GM21723 (cell line): ENCODE data around the gene ABCA4.

Experiments used
- ATAC-seq: cut with Tn5 transposase; IDR thresholded peaks from one replicate; pipeline ENCODE4 v1.9.1; 2021; ENCODE audit warnings: mild to moderate bottlenecking, moderate library complexity; ENCODE audit not compliant: unreplicated experiment

The ABCA4 gene

DNA sequence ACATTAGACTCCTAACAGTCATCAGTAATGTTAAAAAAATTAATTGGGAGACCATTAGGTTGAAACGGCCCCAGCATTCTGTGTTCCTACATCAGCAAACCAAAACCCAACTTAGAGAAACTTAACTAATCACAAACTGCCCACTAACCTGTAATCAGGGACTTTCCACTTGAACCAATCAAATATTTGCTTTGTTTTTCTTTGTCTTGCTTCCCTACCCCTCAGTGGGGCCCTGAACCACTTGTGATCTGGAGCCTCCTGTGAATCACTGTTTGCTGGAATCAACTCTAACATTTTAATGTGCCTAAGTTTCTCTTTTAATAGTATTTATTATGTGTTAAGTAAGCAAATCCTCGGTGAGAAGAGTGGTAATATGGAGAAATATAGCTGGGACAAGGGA is 64.0 kb downstream of the ABCA4 start:
- ATAC-seq, result no peak

DNA sequence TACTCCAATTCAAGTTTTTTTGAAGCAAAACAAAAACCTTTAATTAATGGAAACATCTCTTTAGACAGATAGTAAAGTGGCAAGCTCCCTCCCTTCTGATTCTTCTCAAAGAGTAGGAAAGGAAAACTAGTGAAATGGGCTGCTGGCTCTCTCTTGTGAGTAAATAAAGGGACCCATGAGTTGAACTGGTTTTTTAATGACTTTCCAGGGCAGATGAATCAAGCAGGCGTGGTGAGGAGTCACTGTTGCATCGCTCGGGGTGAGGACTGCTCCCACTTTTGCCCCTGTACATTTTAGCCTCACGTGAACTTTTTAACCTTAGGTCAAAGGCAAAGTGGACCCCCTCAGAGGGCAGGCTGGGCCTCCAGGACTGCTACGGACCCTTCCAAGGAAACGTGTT is 64.8 kb downstream of the ABCA4 start:
- ATAC-seq, result no peak

DNA sequence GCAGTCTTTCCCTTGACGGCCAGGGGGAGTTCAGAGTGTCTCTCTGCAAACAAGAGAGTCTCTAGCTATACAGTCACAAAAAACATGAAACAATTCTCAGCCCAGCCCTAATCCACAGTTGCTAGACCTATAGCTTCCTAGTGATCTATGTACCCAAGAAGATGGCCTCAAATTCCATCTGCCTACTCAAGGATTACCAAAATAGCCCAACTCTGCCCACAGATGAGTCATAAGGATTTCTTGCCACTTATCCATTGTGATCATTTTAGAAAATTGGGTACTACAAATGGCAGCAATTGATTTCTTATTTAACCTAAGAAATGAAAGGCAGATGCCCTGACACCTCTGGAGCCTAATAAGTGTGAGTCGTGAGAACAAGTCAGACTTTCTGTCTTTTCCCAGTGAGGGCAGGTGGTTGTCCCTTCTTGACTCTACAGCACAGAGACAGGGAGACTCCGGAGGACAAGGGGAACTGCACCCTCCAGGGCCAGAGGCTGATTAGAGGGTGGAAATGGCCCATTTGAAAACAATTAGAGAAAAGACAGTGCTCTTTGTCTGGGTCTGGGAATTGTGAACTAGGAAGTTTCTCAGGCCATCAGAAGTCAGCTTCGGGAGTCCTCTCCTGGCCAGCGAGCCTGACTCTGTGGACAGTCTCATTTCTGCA is 65.4 kb downstream of the ABCA4 start:
- ATAC-seq, result no peak

DNA sequence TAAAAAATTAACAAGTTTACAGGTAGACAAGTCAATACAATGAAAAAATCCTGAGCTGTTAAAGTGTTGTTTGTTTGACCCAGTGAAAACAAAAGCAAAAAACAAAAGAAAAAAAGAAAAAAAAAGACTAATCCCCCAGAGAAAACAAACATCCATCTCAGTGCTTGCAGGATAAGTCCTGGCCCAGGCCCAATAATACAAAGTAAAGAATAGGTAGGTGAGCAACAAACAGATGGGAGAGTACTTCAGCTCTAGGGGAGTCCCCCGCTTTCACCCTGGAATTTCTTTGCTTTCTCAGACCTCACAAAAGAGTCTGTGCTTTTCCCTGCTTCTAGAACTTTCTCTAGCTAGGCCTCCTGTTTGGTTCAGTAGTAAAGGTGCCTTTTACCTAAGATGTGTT is 70.3 kb downstream of the ABCA4 start:
- no peak for ATAC-seq

DNA sequence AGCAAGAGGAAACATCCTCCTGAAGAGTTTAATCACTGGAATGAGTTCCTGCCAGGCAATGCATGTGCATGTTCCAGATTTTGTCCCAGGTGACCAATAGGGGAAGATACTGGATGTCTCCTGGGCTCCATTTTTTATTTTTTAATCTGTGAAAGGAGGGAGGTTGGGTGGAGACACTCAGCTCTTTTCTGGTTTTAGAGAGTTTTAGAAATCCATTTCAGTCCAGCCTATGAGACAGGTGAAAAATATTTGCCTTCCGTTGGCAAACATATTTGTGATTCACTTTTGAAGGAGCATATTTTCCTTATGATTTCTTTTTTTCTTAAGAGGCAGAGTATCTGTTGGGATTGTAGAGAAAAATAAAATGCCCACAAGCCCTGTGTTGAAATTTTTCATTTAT is 70.7 kb downstream of the ABCA4 start:
- ATAC-seq, result no peak

DNA sequence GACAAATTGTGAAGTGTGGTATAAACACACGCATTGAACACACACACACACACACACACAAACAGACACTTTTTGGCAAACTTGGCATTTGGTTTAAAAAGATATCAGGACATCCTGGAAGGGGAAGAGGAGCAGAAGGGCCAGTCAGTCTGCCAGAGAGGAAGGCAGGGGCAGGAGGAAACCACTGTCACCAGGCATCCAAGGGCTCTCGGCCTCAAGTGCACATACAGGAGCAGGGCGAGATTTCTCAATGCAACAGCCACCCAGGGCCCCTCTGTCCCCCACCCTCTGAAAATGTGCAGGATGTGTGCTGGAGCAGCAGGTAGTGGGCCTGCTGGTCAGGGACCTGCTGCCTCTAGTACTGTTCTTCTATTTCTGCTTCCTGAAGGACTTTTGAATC is 71.2 kb downstream of the ABCA4 start:
- ATAC-seq, result no peak

DNA sequence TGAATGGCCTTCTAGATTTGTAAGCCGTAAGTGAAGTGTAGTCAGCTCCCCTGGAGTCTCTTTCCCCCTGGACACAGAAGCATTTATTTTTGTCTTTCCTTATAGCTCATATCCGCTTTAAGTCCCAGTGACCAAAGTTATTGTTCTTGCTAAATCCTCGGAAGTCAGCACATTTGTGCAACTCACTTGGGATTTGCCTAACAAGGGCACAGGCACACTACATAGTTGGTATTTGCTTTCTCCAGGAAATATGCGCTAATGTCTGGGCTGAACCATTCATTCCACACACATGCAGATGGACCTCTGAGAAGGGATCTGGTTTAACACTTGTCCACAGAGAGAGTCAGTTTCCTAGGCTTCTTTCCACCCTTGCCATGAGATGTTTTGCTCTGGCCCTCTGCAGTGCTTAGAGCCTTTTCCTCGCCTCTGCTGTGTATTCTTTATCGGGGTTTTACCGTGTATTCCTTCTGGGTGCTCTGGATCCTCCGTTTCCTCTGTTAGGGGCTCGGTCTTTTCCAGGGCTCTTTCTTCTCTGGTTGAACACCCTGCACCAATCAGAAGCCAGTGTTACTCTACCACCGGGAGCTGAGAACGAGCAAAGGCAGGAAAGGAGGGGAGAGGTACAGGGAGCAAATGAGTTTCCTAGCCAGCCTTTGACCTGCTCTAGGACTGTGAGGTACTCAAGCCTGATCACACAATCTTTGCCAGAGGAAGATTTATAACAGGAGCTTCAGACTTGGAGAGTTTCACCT is 72.4 kb downstream of the ABCA4 start:
- ATAC-seq, result no peak

DNA sequence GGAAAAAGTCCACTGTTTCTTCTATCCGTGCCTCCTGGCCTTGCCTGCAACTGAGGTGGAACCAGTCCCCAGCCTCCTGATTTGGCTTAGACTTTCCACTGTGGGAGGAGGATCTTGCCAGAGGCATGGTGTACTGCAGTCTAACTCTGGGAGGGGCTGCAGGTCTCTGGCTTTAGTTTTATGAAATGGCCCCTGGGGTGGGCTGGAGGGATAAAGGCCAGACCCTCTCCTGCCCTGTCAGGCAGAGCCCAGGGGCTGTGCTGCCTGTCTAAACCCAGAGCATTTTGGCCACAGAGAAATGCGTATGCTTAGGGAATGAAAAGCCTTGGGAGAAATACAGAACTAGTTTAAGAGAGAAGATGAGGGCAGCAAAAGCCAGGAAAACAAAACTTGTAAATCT is 73.0 kb downstream of the ABCA4 start:
- no peak for ATAC-seq

DNA sequence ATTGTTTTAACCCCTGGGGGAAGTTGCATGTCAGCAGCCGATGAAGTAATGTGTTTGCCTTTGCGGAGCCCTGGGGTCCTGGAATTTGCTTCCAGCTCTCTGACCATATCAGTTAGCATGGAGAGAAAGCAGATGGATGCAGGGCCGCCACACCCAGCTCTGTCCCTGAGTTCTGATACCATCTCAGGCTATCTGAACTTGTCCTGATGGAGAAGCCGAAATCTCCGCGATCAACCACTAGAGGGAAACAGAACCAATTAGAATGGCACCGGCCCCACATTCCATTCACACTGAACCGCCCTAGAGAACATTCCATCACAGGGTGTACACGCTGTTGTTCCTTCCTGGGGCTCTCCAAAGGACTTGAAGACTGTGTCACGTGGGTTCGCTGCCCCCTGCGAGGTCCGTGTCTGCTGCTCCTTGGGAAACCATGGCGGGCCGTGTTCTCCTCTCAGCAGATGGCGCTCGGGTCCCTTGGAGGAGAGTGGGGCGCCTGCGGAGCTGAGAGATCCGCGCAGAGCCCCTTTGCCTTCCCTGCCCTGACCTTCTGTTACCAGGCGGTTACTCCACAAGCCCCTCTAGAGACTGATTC is 75.4 kb downstream of the ABCA4 start:
- no peak for ATAC-seq

DNA sequence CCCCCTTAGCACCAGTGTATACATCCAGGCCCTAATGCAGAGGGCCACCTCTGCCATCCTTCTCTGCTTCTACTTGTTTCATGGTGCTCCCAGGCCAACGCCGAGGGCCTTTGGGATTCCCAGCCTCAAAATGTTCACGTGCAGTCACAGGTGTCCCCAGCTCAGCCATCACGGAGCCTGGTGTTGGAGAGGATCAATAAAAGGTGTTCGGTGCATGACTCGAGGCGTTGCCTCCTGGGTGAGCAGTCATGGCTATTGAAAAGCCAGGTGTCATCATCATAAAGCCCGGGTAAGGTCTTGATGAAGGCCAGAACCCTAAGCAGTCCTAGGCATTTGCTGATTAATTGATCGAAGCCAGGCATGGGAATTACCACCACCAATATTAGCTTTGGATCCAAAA is 76.1 kb downstream of the ABCA4 start:
- no peak for ATAC-seq

DNA sequence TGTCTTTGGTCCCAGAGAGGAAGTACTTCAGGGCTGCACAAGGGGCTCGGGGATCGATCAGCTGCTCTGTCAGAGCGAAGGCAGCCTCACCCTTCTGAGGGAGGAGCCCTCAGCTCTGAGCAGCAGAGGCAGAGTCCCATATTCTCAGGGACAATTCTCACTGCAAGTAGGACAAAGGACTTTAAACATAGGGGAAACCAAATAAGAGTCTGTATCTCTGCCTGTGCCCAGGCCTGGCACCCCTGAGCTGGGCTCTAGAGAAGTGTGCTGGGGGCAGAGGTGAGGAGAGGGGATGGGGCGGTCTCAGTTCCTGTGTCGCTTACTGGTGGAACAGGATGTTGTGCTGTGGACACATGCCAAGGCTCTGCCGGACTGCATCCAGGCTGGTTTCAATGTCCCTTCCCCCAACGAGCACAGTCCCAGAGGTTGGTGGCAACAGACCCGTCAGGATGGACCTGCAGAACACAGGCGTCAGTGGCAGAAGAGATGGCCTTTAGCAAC is 76.6 kb downstream of the ABCA4 start:
- ATAC-seq, result no peak

DNA sequence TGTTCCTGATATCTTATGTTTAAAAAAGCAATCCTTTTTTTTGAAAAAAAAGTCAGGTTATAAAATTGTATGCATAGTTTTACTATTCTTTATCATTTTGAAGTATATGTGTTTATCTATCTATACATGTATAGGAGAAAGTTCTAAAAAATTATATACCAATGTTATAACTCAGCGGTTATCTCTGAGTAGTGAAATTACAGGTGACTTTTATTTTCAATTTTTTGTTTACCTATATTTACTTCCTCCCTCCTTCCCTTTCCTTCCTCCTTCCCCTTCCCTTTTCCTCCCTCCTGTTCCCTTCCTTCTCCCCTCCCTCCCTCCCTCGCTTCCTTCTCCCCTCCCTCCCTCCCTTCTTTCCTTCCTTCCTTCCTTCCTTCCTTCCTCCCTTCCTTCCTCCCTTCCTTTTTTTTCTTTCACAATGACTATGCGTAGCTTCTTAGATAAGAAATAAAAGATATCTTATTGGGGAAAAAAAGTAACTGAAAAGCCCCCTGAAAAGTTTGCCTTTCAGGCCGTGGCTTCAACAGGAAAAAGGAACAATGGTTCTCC is 77.1 kb downstream of the ABCA4 start:
- no peak for ATAC-seq

DNA sequence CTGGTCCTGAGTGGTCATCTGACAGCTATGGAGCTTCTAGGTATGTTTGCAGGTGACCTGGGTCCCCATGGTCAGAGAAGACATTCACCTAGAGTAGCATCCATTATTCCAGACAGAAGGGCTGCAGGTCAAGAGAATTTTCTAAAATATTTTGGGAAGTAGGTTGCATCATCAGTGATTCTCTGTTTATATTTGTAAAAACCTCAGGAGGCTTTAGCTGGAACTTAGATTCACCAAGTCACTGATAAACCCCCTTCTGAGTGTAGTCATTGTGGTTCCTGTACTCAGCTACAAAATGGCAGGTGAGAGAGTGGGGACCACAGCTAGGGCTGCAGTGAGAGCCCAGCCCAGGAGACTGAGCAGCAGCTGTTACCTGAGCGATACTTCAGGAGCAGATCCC is 78.6 kb downstream of the ABCA4 start:
- no peak for ATAC-seq

DNA sequence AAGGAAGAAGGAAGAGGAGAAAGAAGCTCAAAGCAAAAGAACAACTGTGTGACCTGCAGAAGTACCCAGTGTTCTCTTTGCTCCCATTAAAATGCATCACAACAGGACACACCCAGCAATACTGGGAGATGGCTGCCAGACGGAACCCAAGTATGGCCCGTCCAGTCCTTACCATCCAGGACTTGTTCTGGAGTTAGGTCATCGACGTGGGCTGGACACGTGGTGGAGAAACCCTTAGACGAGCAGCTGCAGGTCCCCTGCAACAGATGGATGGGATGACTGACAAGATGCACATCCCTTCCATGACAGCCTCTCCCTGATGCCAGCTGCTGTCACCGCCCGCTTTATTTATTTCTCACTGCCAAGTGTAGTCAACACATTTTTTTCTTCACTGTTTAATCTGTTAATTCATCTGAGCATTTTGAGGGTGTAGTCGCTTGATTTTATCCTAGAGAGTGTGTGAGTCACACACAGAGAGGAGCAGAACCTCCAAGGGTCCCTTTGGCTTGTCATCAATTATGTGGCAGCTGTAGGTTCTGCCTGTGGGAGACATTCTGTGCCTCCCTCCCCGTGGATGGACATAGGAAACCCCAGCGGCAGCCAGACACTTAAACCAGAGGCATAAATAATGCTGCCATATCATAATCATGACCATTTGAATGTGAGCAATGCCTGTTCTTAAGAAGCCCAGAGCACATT is 80.9 kb downstream of the ABCA4 start:
- no peak for ATAC-seq

DNA sequence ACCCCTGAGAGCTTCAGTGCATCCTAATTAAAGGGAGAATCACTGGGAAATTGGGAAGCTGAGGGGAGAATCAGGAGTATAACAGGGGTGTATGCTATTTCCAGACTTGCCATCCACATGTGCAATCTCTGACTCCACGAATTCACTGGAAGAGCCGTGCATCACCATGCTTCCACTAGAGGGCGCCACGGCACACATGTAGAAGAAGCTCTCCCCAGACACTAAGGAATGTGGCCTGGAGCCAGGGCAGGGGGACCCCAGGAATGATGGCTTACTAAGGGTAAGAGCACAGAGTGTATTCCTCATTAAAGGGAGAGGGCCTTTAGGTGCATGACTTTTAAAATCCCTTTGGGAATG is 81.5 kb downstream of the ABCA4 start:
- ATAC-seq, result peak; percentile 46

DNA sequence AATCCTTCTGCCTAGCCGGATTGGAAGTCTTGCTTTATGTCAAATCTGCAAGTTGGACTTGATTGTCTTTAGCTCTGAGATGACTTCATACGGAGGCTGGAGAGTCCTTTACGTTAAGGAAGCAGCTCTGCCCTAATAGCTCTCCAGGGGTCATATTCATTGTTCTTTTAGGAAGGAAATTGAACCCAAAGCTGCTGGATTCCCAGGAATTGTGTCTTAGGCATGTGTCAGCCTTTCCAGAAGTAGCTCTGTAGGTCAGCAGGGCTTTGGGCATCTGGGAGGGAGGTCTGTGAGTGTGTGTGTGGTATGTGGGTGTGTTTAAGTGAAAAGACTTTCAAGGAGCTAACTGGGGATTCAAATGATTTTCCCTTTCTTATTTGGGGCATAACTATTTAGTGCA is 82.4 kb downstream of the ABCA4 start:
- ATAC-seq, result no peak

DNA sequence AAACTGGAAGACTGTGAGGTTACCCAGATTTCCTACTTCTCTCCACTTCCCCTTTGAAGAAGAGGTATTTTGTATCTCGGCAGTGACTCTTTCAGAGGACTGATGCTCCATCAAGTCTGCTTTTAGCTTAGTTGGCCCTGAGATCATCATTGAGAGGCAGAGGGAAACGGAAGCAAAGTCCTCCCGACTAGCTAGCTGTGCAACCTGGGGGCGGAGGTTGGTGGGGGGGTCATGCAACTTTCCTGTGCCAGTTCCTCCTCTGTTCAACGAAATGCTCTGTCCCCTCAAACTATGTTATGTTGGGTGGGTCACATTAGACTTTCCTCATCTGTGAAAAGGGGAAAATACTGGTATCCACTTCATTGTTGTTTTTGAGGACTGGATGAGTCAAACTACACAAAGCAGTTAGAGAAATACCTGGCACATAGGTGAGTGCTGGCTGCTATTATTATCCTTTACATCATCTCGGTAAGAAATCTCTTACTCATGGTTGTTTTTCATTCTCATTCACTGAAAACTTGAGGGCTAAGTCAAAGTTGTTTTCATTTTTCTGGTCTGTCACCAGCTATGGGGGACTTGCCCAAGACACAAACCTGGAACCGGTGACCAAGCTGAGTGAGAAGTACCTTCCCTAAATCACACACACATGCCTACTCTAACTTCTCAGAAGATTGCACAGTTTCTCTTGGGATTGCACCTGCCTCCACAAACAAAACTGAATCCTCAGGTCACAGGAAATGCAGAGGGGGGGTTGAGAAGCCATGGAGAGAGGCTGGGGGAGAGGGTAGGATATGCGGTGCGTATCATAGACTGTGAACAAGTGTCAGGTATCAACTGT is 83.3 kb downstream of the ABCA4 start:
- no peak for ATAC-seq

DNA sequence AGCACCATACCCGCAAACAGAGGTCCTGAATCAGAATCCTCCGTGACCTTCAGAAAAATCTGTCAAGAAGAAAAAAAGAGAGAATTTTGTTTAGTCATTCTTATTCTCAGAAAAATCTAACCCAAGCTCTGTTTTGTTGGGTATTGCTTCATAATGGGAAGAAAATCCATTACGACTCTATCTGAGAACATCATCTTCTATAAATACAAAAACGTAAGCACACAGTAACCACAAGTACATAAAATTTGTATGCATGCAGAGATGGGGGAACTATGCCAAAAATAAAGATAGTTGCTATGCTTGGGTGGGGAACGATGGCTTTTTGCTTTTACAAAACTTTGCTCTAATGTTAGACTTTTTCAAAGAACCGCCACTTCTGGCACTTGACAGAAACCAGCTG is 84.2 kb downstream of the ABCA4 start:
- ATAC-seq, result no peak

DNA sequence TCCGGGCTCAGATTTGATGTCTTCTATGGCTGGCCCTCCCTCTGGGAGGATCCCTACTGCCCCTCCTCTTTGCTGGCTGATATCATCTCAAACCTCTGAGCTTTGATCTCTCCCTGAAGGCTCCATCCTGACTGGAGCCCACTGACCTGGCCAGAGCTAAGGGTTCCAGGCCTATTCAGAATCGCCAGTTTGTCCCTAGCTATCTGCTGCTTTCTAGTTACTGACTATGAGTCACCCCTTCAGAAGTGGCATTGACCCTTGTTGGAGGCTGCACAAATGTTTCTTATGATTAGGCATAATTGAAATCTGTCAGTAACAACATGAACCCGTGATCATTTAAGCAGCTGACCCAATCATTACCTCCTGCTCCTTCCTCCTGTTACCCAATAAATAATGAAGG is 87.1 kb downstream of the ABCA4 start:
- ATAC-seq, result no peak

DNA sequence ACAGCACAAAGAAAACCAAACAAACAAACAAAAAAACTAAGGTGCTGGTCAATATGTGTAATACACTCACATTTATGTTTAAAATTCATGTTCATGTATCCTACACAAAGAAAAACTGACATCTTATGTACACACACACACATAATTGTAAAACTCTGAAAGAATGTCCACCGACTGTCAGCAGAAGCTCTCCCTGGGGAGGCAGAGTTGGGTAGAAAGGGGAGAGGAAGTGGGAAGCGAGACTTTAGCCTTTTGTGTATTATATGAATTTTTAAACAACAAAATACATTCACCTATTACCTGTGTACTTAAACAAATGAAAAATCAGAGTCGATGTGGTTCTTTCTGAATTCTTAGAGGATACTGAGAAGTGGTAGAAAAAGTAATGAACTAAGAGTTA is 88.3 kb downstream of the ABCA4 start:
- no peak for ATAC-seq

DNA sequence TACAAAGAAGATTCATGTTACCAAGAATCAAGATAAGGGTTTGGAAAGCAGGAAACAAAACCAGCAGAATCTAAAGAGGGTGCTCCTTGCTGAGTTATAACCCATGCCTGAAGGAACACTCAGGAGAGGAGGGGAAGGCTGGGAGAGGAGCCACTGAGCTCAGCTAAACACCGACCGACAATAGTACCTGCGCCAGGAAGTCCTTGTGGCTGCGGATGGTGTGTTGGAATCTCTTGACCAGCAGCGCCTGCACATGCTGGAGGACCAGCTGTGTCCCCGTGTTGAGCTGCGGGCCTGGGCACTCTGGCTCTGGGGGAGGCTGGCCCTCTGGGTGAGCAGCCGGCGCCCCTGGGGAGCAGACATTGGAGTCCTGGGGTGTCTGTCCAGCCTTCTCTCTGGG is 89.4 kb downstream of the ABCA4 start:
- ATAC-seq, result no peak
